HG03457 (cell line): Measurements from ENCODE around the gene CNIH1.
"Not testable (repeated sequence)": the region's sequence is repeated elsewhere in the genome, so short reads cannot be mapped to it uniquely, and the experiment has no call there.

Experiments used
- ATAC-seq: cut with Tn5 transposase; IDR thresholded peaks from one replicate; pipeline ENCODE4 v1.9.1; 2021; ENCODE audit warnings: moderate number of reproducible peaks; ENCODE audit not compliant: unreplicated experiment

CNIH1 gene

GRCh38 chr14:54470701-54471100 is 29.5 kb upstream of the CNIH1 start:
- ATAC-seq = no peak

- ATAC-seq = no peak
Measured at GRCh38 chr14:54467280-54467679, 26.1 kb upstream of the CNIH1 start.

- no peak for ATAC-seq
Measured at GRCh38 chr14:54465654-54466053, 24.5 kb upstream of the CNIH1 start.

GRCh38 chr14:54462048-54462447 is 20.9 kb upstream of the CNIH1 start:
- no peak for ATAC-seq

GRCh38 chr14:54459106-54459505 is 17.9 kb upstream of the CNIH1 start:
- ATAC-seq = no peak

- not testable (repeated sequence) for ATAC-seq
Measured at GRCh38 chr14:54458536-54458935, 17.4 kb upstream of the CNIH1 start.

- ATAC-seq = no peak
Measured at GRCh38 chr14:54457609-54457996, 16.4 kb upstream of the CNIH1 start.

- not testable (repeated sequence) for ATAC-seq
Measured at GRCh38 chr14:54456820-54457608, 15.8 kb upstream of the CNIH1 start.

GRCh38 chr14:54455363-54455762 is 14.2 kb upstream of the CNIH1 start:
- ATAC-seq = no peak

GRCh38 chr14:54453990-54454389 is 12.8 kb upstream of the CNIH1 start:
- not testable (repeated sequence) for ATAC-seq

GRCh38 chr14:54453252-54453651 is 12.1 kb upstream of the CNIH1 start:
- ATAC-seq = no peak

- ATAC-seq = no peak
Measured at GRCh38 chr14:54451961-54452360, 10.8 kb upstream of the CNIH1 start.

GRCh38 chr14:54451121-54451601 is 10.0 kb upstream of the CNIH1 start:
- no peak for ATAC-seq

- ATAC-seq = no peak
Measured at GRCh38 chr14:54450535-54450934, 9.4 kb upstream of the CNIH1 start.

GRCh38 chr14:54447231-54447692 is 6.1 kb upstream of the CNIH1 start:
- no peak for ATAC-seq

GRCh38 chr14:54446161-54446693 is 5.1 kb upstream of the CNIH1 start:
- ATAC-seq = no peak

GRCh38 chr14:54444681-54445080 is 3.5 kb upstream of the CNIH1 start:
- ATAC-seq = no peak

- ATAC-seq = no peak
Measured at GRCh38 chr14:54443981-54444380, 2.8 kb upstream of the CNIH1 start.

GRCh38 chr14:54442961-54443360 is 1.8 kb upstream of the CNIH1 start:
- not testable (repeated sequence) for ATAC-seq

- no peak for ATAC-seq
Measured at GRCh38 chr14:54440476-54440872, 700 bp downstream of the CNIH1 start.

- no peak for ATAC-seq
Measured at GRCh38 chr14:54440037-54440436, 1.1 kb downstream of the CNIH1 start.

- no peak for ATAC-seq
Measured at GRCh38 chr14:54438703-54439102, 2.5 kb downstream of the CNIH1 start.
